Fibroblast of the aortic adventitia (primary cell): ENCODE results near the gene ACACB. TPM values are rescaled to one million over a fixed set of nuclear protein-coding genes. Genes with fewer than 3 reads are reported as not detected.

Source experiments
- DNase-seq: peaks from one replicate; pipeline ENCODE4 v3.0.0-alpha.2; 2010; ENCODE audit warnings: low read depth
- H3K4me3 ChIP-seq: 2 replicates; pipeline ENCODE4 v1.5.1; 2011; ENCODE audit warnings: low read depth, mild to moderate bottlenecking, control low read depth, low read length, moderate library complexity
- CTCF ChIP-seq: IDR thresholded peaks from 2 replicates; pipeline ENCODE4 v1.5.1; 2011; ENCODE audit warnings: mild to moderate bottlenecking, low read length, control low read depth, inconsistent platforms; ENCODE audit not compliant: insufficient read depth
- total RNA-seq: library from RNA; depleted of rRNA; stranded (reverse); fragments of >200 nt; gene quantifications from 2 replicates; pipeline ENCODE4 v1.2.3, GENCODE V29; 2012; ENCODE audit warnings: low replicate concordance

The ACACB gene
- total RNA-seq, 1 donor, result 14.7 TPM

GRCh38 chr12:109284392-109284791, 168.0 kb downstream of the ACACB start:
- H3K4me3 ChIP-seq, result no peak overlapping the region
- TF ChIP-seq CTCF, result no peak
- no peak for DNase-seq

GRCh38 chr12:109286252-109286651, 169.9 kb downstream of the ACACB start:
- H3K4me3 ChIP-seq, result no peak overlapping the region
- DNase-seq, result no peak
- TF ChIP-seq CTCF, result no peak

GRCh38 chr12:109286652-109287051, 170.3 kb downstream of the ACACB start:
- no peak for TF ChIP-seq CTCF
- DNase-seq, result no peak

GRCh38 chr12:109287181-109287580, 170.8 kb downstream of the ACACB start:
- no peak for DNase-seq
- TF ChIP-seq CTCF, result no peak
- no peak overlapping the region for H3K4me3 ChIP-seq

More at GRCh38 chr12:109286652-109287051, 170.3 kb downstream of the ACACB start:
- no peak overlapping the region for H3K4me3 ChIP-seq

GRCh38 chr12:109287811-109288469, 171.6 kb downstream of the ACACB start:
- H3K4me3 ChIP-seq, result no peak overlapping the region
- no peak for TF ChIP-seq CTCF
- no peak for DNase-seq

GRCh38 chr12:109288571-109288970, 172.2 kb downstream of the ACACB start:
- no peak overlapping the region for H3K4me3 ChIP-seq
- DNase-seq, result no peak

More at GRCh38 chr12:109288571-109288970, 172.2 kb downstream of the ACACB start:
- no peak for TF ChIP-seq CTCF
